Tibial nerve (tissue), 4 donors: ENCODE data around the gene GPAM.

Experiments
- CTCF ChIP-seq, 5 experiments: fragments of 200-600 bp in 3 of 5; fragments of 450-650 bp in 2 of 5; sonication (generic) in 3 of 5; IDR thresholded peaks; one replicate each; pipeline ENCODE4 v1.5.1; 2016 to 2019; ENCODE audit warnings: antibody characterized with exemption in 5 of 5, mild to moderate bottlenecking in 3 of 5, moderate library complexity in 2 of 5
- EP300 ChIP-seq, 2 donors: sonication (generic); formaldehyde crosslinking; IDR thresholded peaks; one replicate each; pipeline ENCODE4 v1.6.1; 2017; ENCODE audit warnings: antibody characterized with exemption in 2 of 2, mild to moderate bottlenecking in 1 of 2
- POLR2A ChIP-seq, 2 donors: fragments of 450-650 bp; IDR thresholded peaks; one replicate each; pipeline ENCODE4 v1.6.1; 2017; ENCODE audit warnings: antibody characterized with exemption in 2 of 2, mild to moderate bottlenecking in 2 of 2, moderate library complexity in 2 of 2

GRCh38 chr10:112145263-112145662 is 38.3 kb downstream of the GPAM start:
- TF ChIP-seq CTCF (IDR thresholded peaks at IDR 0.05) (no peak), POLR2A (IDR thresholded peaks at IDR 0.05) (no peak), EP300 (IDR thresholded peaks at IDR 0.05) (no peak)
